Spinal cord (tissue), 10 donors: Measurements from ENCODE around the gene USP34. TPM values are rescaled to one million over a fixed set of nuclear protein-coding genes. Genes with fewer than 3 reads are reported as not detected.

ENCODE experiments used
- DNase-seq, 6 donors: peaks; one replicate each; pipeline versions ENCODE4 v3.0.0 to v3.0.0-alpha.2; 2013 to 2015; ENCODE audit warnings: low spot score in 6 of 6, low read depth in 4 of 6
- H3K27ac ChIP-seq: one replicate; pipeline ENCODE4 v1.5.1; 2013; ENCODE audit warnings: low read depth, low read length, control low read depth
- H3K27me3 ChIP-seq: one replicate; pipeline ENCODE4 v1.6.1; 2013; ENCODE audit warnings: low read length; ENCODE audit not compliant: control insufficient read depth, insufficient read depth
- H3K36me3 ChIP-seq: one replicate; pipeline ENCODE4 v1.6.1; 2013; ENCODE audit warnings: low read length; ENCODE audit not compliant: control insufficient read depth, insufficient read depth
- H3K4me1 ChIP-seq: one replicate; pipeline ENCODE4 v1.6.1; 2013; ENCODE audit warnings: low read length; ENCODE audit not compliant: control insufficient read depth, insufficient read depth
- H3K4me3 ChIP-seq: one replicate; pipeline ENCODE4 v1.5.1; 2013; ENCODE audit warnings: low read depth, low read length, control low read depth
- H3K9me3 ChIP-seq: one replicate; pipeline ENCODE4 v1.6.1; 2013; ENCODE audit warnings: low read length; ENCODE audit not compliant: control insufficient read depth, insufficient read depth
- WGBS: methylation state at CpG from one replicate; pipeline ENCODE4 v1.1.5; 2013; ENCODE audit warnings: missing lambda C conversion rate; ENCODE audit not compliant: insufficient coverage; 5-methylcytosine and 5-hydroxymethylcytosine counted together
- polyA plus RNA-seq, 2 donors: library from polyadenylated mRNA; unstranded; fragments of 120-200 nt; gene quantifications; one replicate each; pipeline ENCODE4 v1.2.1, GENCODE V29; 2013; ENCODE audit not compliant: insufficient read length in 2 of 2
- small RNA-seq: library from RNA; depleted of rRNA; stranded (forward); fragments of <200 nt; gene quantifications from one replicate; pipeline ENCODE3, GENCODE V24; 2014; ENCODE audit warnings: low replicate concordance
- total RNA-seq, 2 donors: library from RNA; depleted of rRNA in 1 of 2; stranded (reverse); fragments of 120-200 nt in 1 of 2; fragments of >200 nt in 1 of 2; gene quantifications; one replicate each; pipeline versions ENCODE4 v1.2.3 to v1.2.4, GENCODE V29; 2013 to 2014
- donor health status: healthy.

The USP34 gene
- total and polyA plus RNA-seq, 4 donors = 127 to 206 (median 143) TPM

- no peak overlapping the region for H3K27ac ChIP-seq
- H3K4me1 ChIP-seq = no peaks in the 10 kb centered on the region
- no peak for DNase-seq
- WGBS = 88% methylated on average over 4 of the region's 4 CpGs
- no peaks in the 10 kb centered on the region for H3K27me3 ChIP-seq
- H3K4me3 ChIP-seq = no peak overlapping the region
- H3K36me3 ChIP-seq = no peaks in the 10 kb centered on the region
- no peaks in the 10 kb centered on the region for H3K9me3 ChIP-seq
These were observed 332.0 kb downstream of the USP34 start for GRCh38 chr2:61138859-61139258.

Small RNA genes lying within 50 kb of the gene (small RNA-seq; reads per million reads assigned to genes)
- not detected for gene SNORA70B

Other genes with a start within 250 kb of the USP34 start
- gene XPO1, start 67.3 kb upstream of the USP34 start, total RNA-seq = 100 to 1,000 TPM; 195 to 494 TPM
- 100 to 1,000 TPM; 152 to 168 TPM for gene XPO1, start 67.3 kb upstream of the USP34 start, polyA plus RNA-seq